ENCODE results near the gene RHOBTB3. TPM values are rescaled to one million over a fixed set of nuclear protein-coding genes. Genes with fewer than 3 reads are reported as not detected.

RHOBTB3 gene
- total and polyA plus RNA-seq, 10 of the 15 experiments (the other 5 are each of a cell fraction or from before 2014, with no cell fraction given) = 3.6 to 42.8 (median 8.4) TPM

- TF ChIP-seq ZBTB11 (CRISPR knock-in tag; IDR thresholded peaks at IDR 0.05) = no peak
- no peak for TF ChIP-seq ZZZ3 (IDR thresholded peaks at IDR 0.05; ENCODE audit: control insufficient read depth, insufficient read length, low read depth)
- TF ChIP-seq ZNF274 (IDR thresholded peaks at IDR 0.05; ENCODE audit: insufficient read depth, insufficient read length) = no peak
- TF ChIP-seq TCF7 (IDR thresholded peaks at IDR 0.05; ENCODE audit: borderline replicate concordance) = no peak
- no peak for TF ChIP-seq RELA (IDR thresholded peaks at IDR 0.05; ENCODE audit: borderline replicate concordance, partially characterized antibody)
- TF ChIP-seq ETV6 (conservative IDR thresholded peaks at IDR 0.05 in 1 of 2, IDR thresholded peaks at IDR 0.05 in 1 of 2; ENCODE audit: borderline replicate concordance in 1 of 2, low read depth in 1 of 2) = no peak
- TF ChIP-seq DPF2 (IDR thresholded peaks at IDR 0.05) = no peak
Measured at GRCh38 chr5:95723632-95724369, 7.3 kb upstream of the RHOBTB3 start (continued).
